GM12892 (cell line): Measurements from ENCODE around the gene ZNF275.

Source experiments
- POLR2A ChIP-seq: IDR thresholded peaks from 2 replicates; pipeline ENCODE4 v1.6.1; 2011; ENCODE audit warnings: low read depth, low read length, control low read depth
- TAF1 ChIP-seq: IDR thresholded peaks from 2 replicates; pipeline ENCODE4 v1.6.1; 2011; ENCODE audit warnings: low read depth, mild to moderate bottlenecking, control low read depth, low read length, borderline replicate concordance

- TF ChIP-seq POLR2A (peak; percentile 32), TAF1 (no peak)
These were observed 16.0 kb downstream of the ZNF275 start for GRCh38 chrX:153349952-153350351.
